CD4-positive, alpha-beta T cell (primary cell): ENCODE measurements around the gene AMFR. TPM values are rescaled to one million over a fixed set of nuclear protein-coding genes. Genes with fewer than 3 reads are reported as not detected.
A peak's percentile ranks its signal among the peaks of the same experiment; 100 is the strongest.

Source experiments
- ATAC-seq: fragments of 200-7000 bp; cut with Tn5 transposase; one replicate; pipeline ENCODE4 v1.10.0; 2022; ENCODE audit warnings: mild to moderate bottlenecking; ENCODE audit not compliant: poor library complexity
- CTCF ChIA-PET: fragments of 350-600 bp; sonication (Branson Sonifier 250); formaldehyde crosslinking; loops from one replicate; lab custom pipeline; 2021; ENCODE audit warnings: antibody characterized with exemption, inconsistent platforms; lab: Charles Lee
- POLR2A ChIA-PET: fragments of 350-600 bp; sonication (Branson Sonifier 250); formaldehyde crosslinking; loops from one replicate; lab custom pipeline; 2021; ENCODE audit warnings: antibody characterized with exemption, inconsistent platforms; lab: Charles Lee
- DNase-seq, 14 experiments: peaks; one replicate each; pipeline ENCODE4 v3.0.0-alpha.2; 2013 to 2020; ENCODE audit warnings: mixed read lengths in 2 of 14
- H3K27ac ChIP-seq, 2 donors: one replicate each; pipeline versions ENCODE4 v1.5.1 to v1.7.0; 2013; ENCODE audit warnings: low read length in 2 of 2, low read depth in 1 of 2, mild to moderate bottlenecking in 1 of 2
- H3K27me3 ChIP-seq, 2 experiments: 1 replicate in 1 of 2; 2 replicates in 1 of 2; pipeline versions ENCODE4 v1.6.1 to v1.7.0; 2013; ENCODE audit warnings: low read length in 2 of 2, control low read depth in 1 of 2, mild to moderate bottlenecking in 1 of 2, moderate library complexity in 1 of 2; ENCODE audit not compliant: insufficient read depth in 2 of 2, control insufficient read depth in 1 of 2
- H3K36me3 ChIP-seq: one replicate; pipeline ENCODE4 v1.6.1; 2013; ENCODE audit warnings: low read length, control low read depth; ENCODE audit not compliant: insufficient read depth
- H3K4me1 ChIP-seq: one replicate; pipeline ENCODE4 v1.6.1; 2013; ENCODE audit warnings: low read length, control low read depth; ENCODE audit not compliant: insufficient read depth
- H3K4me3 ChIP-seq: one replicate; pipeline ENCODE4 v1.5.1; 2013; ENCODE audit warnings: mild to moderate bottlenecking, low read length, moderate library complexity
- H3K9me3 ChIP-seq, 2 experiments: 1 replicate in 1 of 2; 2 replicates in 1 of 2; pipeline versions ENCODE4 v1.6.1 to v1.7.0; 2013; ENCODE audit warnings: low read length in 2 of 2, mild to moderate bottlenecking in 2 of 2, control low read depth in 1 of 2, moderate library complexity in 1 of 2; ENCODE audit not compliant: control insufficient read depth in 1 of 2, insufficient read depth in 1 of 2
- H3K27ac Mint-ChIP-seq: one replicate; pipeline ENCODE4 v1.8.0; 2020; ENCODE audit warnings: mixed read lengths
- H3K27me3 Mint-ChIP-seq: one replicate; pipeline ENCODE4 v1.8.0; 2021; ENCODE audit warnings: mixed read lengths
- H3K36me3 Mint-ChIP-seq: one replicate; pipeline ENCODE4 v1.8.0; 2021; ENCODE audit warnings: low read depth, mixed read lengths
- H3K4me1 Mint-ChIP-seq: one replicate; pipeline ENCODE4 v1.8.0; 2021; ENCODE audit warnings: low read depth, mixed read lengths
- H3K4me3 Mint-ChIP-seq: one replicate; pipeline ENCODE4 v1.8.0; 2020; ENCODE audit warnings: mild to moderate bottlenecking, mixed read lengths
- H3K9me3 Mint-ChIP-seq: one replicate; pipeline ENCODE4 v1.8.0; 2020; ENCODE audit warnings: mixed read lengths
- intact Hi-C, 2 experiments: fragments of 100-400 bp; cut with DNase I in 1 of 2; cut with micrococcal nuclease in 1 of 2; formaldehyde crosslinking; loops; one replicate each; pipeline versions ENCODE4 v1.15.1 to v1.9.0; 2023 to 2025; cut with DNase I, micrococcal nuclease
- total RNA-seq, 174 experiments: library from RNA in 2 of 174; stranded (reverse) in 2 of 174; gene quantifications; one replicate each; pipeline ENCODE4 v1.2.3 and lab custom pipeline; 2021 to 2026
- TF ChIP-seq, protein P1 (sequence below): fragments of 200-600 bp; IDR thresholded peaks from one replicate; pipeline ENCODE4 v1.8.0; 2022; ENCODE audit warnings: antibody characterized with exemption, mild to moderate bottlenecking

Gene AMFR
- total RNA-seq, 2 experiments from 2014 or later: 79.2 to 83.8 TPM

GRCh38 chr16:56421313-56421712 lies 4.0 kb downstream of the AMFR start:
- ATAC-seq (no peak), DNase-seq (no peak)
- no peak overlapping the region for H3K4me3 Mint-ChIP-seq
- POLR2A ChIA-PET: interaction anchor here (1.1 kb wide), 1 partner anchor 30 kb away, joined by 4 read pairs; the partner anchor contains the start of genes NUDT21 and OGFOD1
- peaks cover 51% of the 10 kb centered on the region for H3K4me1 Mint-ChIP-seq
- no peaks in the 10 kb centered on the region for H3K9me3 ChIP-seq
- CTCF ChIA-PET: no interaction called here
- no peak overlapping the region for H3K4me3 ChIP-seq
- H3K36me3 ChIP-seq: no peaks in the 10 kb centered on the region
- H3K4me1 ChIP-seq: peaks cover 21% of the 10 kb centered on the region
- no peaks in the 10 kb centered on the region for H3K27me3 Mint-ChIP-seq
- H3K27me3 ChIP-seq: no peaks in the 10 kb centered on the region
- peaks cover 9% of the 10 kb centered on the region for H3K36me3 Mint-ChIP-seq
- no peak overlapping the region for H3K27ac Mint-ChIP-seq
- H3K27ac ChIP-seq: no peak overlapping the region
- no peaks in the 10 kb centered on the region for H3K9me3 Mint-ChIP-seq
- TF ChIP-seq, protein P1, sequence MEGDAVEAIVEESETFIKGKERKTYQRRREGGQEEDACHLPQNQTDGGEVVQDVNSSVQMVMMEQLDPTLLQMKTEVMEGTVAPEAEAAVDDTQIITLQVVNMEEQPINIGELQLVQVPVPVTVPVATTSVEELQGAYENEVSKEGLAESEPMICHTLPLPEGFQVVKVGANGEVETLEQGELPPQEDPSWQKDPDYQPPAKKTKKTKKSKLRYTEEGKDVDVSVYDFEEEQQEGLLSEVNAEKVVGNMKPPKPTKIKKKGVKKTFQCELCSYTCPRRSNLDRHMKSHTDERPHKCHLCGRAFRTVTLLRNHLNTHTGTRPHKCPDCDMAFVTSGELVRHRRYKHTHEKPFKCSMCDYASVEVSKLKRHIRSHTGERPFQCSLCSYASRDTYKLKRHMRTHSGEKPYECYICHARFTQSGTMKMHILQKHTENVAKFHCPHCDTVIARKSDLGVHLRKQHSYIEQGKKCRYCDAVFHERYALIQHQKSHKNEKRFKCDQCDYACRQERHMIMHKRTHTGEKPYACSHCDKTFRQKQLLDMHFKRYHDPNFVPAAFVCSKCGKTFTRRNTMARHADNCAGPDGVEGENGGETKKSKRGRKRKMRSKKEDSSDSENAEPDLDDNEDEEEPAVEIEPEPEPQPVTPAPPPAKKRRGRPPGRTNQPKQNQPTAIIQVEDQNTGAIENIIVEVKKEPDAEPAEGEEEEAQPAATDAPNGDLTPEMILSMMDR: no peak
- intact Hi-C loops: loop anchor here in 1 of 2 experiments (10.0 kb wide), 2 partner anchors 227 to 283 kb away; partner anchors contain the start of gene GNAO1

- CTCF ChIA-PET: no interaction called here
- no peak for DNase-seq
- TF ChIP-seq, protein P1: no peak
- Mint-ChIP-seq H3K9me3 (no peaks in the 10 kb centered on the region), H3K36me3 (peaks cover 4% of the 10 kb centered on the region), H3K27me3 (no peaks in the 10 kb centered on the region), H3K4me3 (no peak overlapping the region), H3K4me1 (peaks cover 52% of the 10 kb centered on the region), H3K27ac (no peak overlapping the region)
- no peaks in the 10 kb centered on the region for H3K27me3 ChIP-seq
- peaks cover 19% of the 10 kb centered on the region for H3K4me1 ChIP-seq
- POLR2A ChIA-PET: interaction anchor here (1.1 kb wide), 1 partner anchor 31 kb away, joined by 4 read pairs; the partner anchor contains the start of genes NUDT21 and OGFOD1
- no peaks in the 10 kb centered on the region for H3K9me3 ChIP-seq
- H3K4me3 ChIP-seq: no peak overlapping the region
- no peak for ATAC-seq
- intact Hi-C loops: loop anchor here in 1 of 2 experiments (10.0 kb wide), 2 partner anchors 226 to 284 kb away; partner anchors contain the start of gene GNAO1
- H3K36me3 ChIP-seq: no peaks in the 10 kb centered on the region
- no peak overlapping the region for H3K27ac ChIP-seq
Observed at GRCh38 chr16:56420613-56421012, 4.7 kb downstream of the AMFR start.

DNA sequence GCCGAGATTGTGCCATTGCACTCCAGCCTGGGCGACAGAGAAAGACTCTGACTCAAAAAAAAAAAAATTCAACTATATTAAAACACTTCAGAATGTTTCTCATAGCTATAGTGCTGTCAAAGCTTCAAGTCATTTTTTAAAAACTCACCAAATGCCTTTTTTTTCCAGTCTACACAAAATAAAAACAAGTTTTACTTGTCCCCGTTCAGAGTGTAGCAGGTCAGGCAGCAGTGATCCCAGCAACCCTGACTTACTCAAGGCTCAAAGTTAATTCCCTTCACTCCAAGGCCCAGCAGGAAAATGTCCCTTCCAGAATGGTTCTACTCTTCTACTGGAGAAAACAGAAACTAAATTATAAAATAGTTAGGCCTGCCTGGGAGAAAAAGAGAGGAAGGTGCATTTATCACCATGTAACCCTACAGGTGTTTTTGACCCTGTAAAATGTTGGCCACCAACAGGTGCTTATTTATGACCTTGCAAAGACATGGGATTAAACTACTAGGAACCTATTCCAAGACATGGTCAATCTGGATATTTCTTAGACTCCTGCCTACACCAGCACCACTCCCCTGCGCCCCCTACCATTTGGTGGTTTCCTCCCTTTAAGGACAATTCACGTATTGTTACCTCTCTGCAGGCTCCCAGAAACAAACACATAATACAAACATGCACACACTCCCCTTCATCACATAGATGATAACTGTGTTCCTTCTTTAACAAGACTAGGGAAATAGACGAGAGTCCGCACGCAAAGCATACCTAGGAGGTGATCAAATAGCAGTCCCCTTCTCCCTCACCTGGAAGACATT lies 5.4 kb downstream of the AMFR start:
- CTCF ChIA-PET: no interaction called here
- peaks cover 4% of the 10 kb centered on the region for H3K36me3 Mint-ChIP-seq

More for the DNA sequence above, 5.4 kb downstream of the AMFR start:
- TF ChIP-seq, protein P1: no peak
- intact Hi-C loops: loop anchor here in 1 of 2 experiments (10.0 kb wide), 2 partner anchors 225 to 285 kb away; partner anchors contain the start of gene GNAO1
- no peak overlapping the region for H3K27ac ChIP-seq
- POLR2A ChIA-PET: no interaction called here
- H3K27me3 ChIP-seq: no peaks in the 10 kb centered on the region
- peaks cover 18% of the 10 kb centered on the region for H3K4me1 ChIP-seq
- no peaks in the 10 kb centered on the region for H3K9me3 Mint-ChIP-seq
- H3K4me3 Mint-ChIP-seq: peak overlapping the region; percentile 46
- ATAC-seq (no peak), DNase-seq (no peak)
- H3K4me1 Mint-ChIP-seq: peaks cover 58% of the 10 kb centered on the region
- H3K4me3 ChIP-seq: no peak overlapping the region
- no peak overlapping the region for H3K27ac Mint-ChIP-seq
- H3K9me3 ChIP-seq: no peaks in the 10 kb centered on the region
- H3K27me3 Mint-ChIP-seq: no peaks in the 10 kb centered on the region
- H3K36me3 ChIP-seq: no peaks in the 10 kb centered on the region
